GM21619 (cell line): ENCODE measurements around the gene INPP5K.

Source experiments
- ATAC-seq: cut with Tn5 transposase; IDR thresholded peaks from one replicate; pipeline ENCODE4 v1.9.1; 2021; ENCODE audit not compliant: unreplicated experiment

INPP5K gene

GRCh38 chr17:1486802-1487695, 29.4 kb downstream of the INPP5K start:
- no peak for ATAC-seq

DNA sequence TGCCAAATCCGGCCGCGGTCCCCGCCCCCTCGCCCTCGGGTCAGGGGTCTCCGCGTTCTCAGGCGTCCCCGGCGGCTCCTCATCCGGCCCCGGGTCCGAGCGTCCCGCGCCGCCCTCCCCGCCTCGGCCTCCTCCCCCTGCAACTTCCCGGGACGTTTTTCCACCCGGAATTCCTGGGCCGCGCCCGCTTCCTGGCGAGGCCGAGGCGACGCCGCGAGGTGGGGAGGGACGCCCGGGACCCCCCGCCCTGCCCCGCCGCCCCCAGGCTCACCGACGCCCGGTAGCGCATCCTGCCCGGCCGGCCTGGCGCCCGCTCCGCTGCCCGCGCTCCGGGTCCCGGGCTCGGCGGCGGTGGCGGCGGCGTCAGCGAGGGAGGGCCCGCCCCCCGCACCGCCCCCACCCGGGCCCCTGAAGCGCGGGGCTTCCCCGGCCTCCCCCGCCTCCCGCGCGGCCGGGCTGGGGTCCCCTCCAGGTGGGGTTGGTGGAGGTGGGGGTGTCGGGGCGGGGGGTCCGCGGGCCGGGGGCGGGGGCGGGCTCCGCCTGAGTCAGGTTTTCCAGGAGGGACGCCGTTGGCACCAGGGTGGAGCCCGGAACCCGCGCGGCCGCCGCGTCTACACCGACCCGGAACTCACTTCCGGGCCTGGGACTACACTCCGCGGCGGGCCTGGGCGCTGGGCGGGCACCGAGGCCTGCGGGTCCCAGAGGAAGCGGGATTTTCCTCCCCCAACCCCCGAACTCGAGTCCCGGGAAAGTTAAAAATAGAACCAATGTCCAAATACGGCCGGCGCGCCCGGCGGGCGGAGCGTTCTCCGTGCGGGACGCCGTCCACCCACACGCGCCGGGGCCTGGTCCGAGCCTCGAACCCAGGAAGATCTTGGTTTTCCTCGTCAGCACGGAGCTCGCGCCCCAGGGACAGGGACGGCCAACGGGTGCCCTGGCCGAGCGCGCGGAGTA, 30.7 kb downstream of the INPP5K start:
- ATAC-seq, result peak; percentile 27

DNA sequence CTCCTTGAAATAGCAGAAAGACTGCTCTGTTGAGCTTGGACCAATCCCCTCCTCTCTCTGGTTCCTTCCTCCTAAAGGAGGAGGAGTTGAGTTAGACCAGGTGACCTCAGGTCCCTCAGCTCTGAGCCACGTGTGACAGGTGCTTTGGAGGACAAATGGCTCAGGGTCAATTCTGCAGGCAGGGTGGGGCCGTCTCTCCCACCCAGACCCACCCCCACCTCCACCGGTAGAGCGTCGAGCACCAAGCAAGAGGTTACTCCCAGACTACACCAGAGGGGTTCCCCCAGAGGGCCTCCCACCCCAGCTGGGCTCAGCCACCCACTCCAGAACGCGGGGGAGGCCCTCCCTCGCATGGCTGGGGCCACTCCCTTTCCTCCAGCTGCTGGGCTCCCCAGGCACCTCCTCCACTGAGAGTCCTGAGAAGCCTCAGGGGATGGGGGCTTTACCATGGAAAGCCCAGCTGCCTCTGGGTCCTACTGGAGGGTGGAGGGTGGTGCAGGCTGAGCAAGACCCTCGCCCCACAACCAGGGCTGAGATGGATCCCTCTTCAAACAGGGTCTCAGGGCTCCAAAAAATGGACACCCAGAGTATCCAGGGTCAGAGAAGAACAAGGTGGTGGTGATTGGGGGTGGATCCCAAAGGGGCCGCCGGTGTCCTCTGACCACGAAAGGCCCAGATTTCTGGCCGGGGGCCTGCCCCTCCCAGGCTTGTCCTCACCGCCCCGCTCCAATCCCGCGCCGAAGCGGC, 31.6 kb downstream of the INPP5K start:
- peak; percentile 36 for ATAC-seq

- ATAC-seq, result no peak
Measured at GRCh38 chr17:1484060-1484535, 32.3 kb downstream of the INPP5K start.

GRCh38 chr17:1482680-1483079, 33.7 kb downstream of the INPP5K start:
- no peak for ATAC-seq

DNA sequence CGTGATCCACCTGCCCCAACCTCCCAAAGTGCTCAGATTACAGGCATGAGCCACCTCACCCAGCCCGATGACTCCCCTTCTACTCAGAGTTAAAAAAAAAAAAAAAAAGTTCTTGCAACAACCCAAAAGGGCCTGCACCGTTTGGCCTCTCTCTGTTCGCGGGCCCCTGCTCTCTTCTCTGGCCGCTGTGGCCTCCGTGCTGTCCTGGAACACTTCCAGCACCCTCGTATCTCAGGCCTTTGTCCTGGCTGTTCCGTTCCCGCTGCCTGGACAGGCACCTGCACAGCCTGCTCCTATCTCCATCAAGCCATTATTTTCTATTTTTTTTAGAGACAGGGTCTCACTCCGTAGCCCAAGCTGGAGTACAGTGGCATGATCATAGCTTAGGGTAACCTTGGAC, 34.7 kb downstream of the INPP5K start:
- ATAC-seq, result no peak

GRCh38 chr17:1480747-1481465, 35.5 kb downstream of the INPP5K start:
- ATAC-seq, result no peak

GRCh38 chr17:1478418-1478817, 38.0 kb downstream of the INPP5K start:
- ATAC-seq, result no peak

DNA sequence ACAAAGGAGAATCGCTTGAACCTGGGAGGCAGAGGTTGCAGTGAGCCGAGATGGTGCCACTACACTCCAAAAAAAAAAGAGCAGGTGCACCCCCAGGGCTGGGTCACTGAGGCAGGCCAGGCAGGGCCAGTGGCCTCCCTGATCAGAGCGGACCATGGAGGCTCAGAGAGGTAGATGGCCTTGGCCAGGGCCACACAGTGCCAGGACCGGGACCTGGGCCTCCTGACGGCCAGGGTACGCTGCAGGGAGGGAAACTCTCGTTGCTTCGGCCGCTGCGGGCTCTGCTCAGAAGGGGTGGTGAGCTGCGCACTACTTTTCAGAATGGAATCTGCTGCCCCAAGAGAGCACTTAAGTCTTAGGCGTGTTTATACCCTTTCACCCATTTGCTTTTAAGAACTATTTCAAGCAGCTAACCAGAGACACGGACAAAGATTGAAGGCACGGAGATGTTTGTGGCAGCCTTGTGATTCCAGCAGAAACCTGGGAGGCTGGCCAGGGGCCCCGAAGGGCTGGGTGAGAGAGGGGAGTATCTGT, 41.0 kb downstream of the INPP5K start:
- ATAC-seq, result no peak

GRCh38 chr17:1474402-1475189, 41.8 kb downstream of the INPP5K start:
- peak; percentile 64 for ATAC-seq

GRCh38 chr17:1473841-1474240, 42.6 kb downstream of the INPP5K start:
- no peak for ATAC-seq

GRCh38 chr17:1473170-1473569, 43.2 kb downstream of the INPP5K start:
- no peak for ATAC-seq

GRCh38 chr17:1471911-1472821, 44.2 kb downstream of the INPP5K start:
- no peak for ATAC-seq

- no peak for ATAC-seq
Measured at GRCh38 chr17:1471490-1471889, 44.9 kb downstream of the INPP5K start.

- no peak for ATAC-seq
Measured at GRCh38 chr17:1470755-1471462, 45.5 kb downstream of the INPP5K start.

- no peak for ATAC-seq
Measured at GRCh38 chr17:1470071-1470754, 46.2 kb downstream of the INPP5K start.
